SH-SY5Y (cell line): Measurements from ENCODE around the gene UBE2F.

Source experiments
- GATA2 ChIP-seq: IDR thresholded peaks from 2 replicates; pipeline ENCODE4 v1.6.1; 2011; ENCODE audit warnings: mild to moderate bottlenecking, low read depth, low read length
- GATA3 ChIP-seq: IDR thresholded peaks from 2 replicates; pipeline ENCODE4 v1.6.1; 2011; ENCODE audit warnings: low read depth, mild to moderate bottlenecking, low read length, moderate library complexity

- TF ChIP-seq GATA3 (no peak), GATA2 (no peak)
Measured at GRCh38 chr2:237944302-237944701, 22.5 kb upstream of the UBE2F start.
